Endometrial microvascular endothelial cells (primary cell): ENCODE data around the gene PTPRK. TPM values are rescaled to one million over a fixed set of nuclear protein-coding genes. Genes with fewer than 3 reads are reported as not detected.

Experiments
- in situ Hi-C: cut with HindIII; loops from 2 replicates; pipeline ENCODE4 v1.10.0; 2017; ENCODE audit warnings: low sequenced_read_pairs, low pct_unique_long_range_greater_than_20kb; ENCODE audit errors: inconsistent ontology term
- total RNA-seq: library from RNA; depleted of rRNA; stranded (reverse); fragments of >200 nt; gene quantifications from one replicate; pipeline ENCODE4 v1.2.3, GENCODE V29; 2015; ENCODE audit errors: inconsistent ontology term

PTPRK gene
- total RNA-seq, 1 donor from 2014 or later, result 60.4 TPM

GRCh38 chr6:128413291-128413690, 107.1 kb downstream of the PTPRK start:
- in situ Hi-C loops, result no loop called here

DNA sequence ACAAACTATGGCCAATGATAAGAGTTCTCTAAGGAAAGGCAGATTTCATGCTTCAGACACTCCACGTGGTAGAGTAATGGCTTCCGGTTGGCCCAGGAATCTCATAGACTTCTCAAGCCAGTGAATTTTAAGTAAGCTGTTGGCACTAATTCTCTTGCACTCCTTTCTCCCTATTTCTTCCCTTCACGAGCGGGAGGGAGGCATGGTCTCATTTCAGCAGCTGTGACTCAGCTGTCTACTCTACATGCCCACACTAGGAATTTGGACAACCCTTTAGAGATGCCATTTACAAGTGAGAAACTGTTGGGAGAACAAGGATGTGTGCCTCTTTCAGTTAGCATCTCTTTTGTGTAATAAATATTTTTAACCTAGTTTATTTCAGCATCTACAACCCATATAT, 107.7 kb downstream of the PTPRK start:
- in situ Hi-C loops, result no loop called here

GRCh38 chr6:128410584-128410983, 109.8 kb downstream of the PTPRK start:
- in situ Hi-C loops, result no loop called here

- in situ Hi-C loops, result no loop called here
Measured at GRCh38 chr6:128409003-128409402, 111.4 kb downstream of the PTPRK start.

GRCh38 chr6:128406453-128406852, 113.9 kb downstream of the PTPRK start:
- in situ Hi-C loops, result no loop called here

- in situ Hi-C loops, result no loop called here
Measured at GRCh38 chr6:128403618-128404444, 116.6 kb downstream of the PTPRK start.

- in situ Hi-C loops, result no loop called here
Measured at GRCh38 chr6:128400875-128401274, 119.5 kb downstream of the PTPRK start.

- in situ Hi-C loops, result no loop called here
Measured at GRCh38 chr6:128397996-128398395, 122.4 kb downstream of the PTPRK start.

DNA sequence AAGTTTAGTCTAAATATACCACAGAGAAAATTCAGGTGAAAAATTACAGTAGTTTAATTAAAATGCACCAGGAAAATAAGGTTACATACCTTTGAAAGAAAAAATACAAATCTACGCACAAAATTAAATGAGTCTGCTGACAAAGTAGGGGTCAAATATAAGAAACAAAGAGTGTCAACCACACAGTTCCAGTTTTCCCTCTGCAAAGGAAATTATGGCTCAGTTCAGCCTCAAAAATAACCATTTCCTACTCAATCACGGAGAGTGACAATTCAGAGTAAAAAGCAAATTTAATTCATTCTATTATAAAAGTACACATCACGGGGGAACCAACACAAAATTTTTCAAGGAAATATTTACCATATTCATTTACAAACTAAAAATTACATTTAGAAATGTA, 124.8 kb downstream of the PTPRK start:
- in situ Hi-C loops, result no loop called here

DNA sequence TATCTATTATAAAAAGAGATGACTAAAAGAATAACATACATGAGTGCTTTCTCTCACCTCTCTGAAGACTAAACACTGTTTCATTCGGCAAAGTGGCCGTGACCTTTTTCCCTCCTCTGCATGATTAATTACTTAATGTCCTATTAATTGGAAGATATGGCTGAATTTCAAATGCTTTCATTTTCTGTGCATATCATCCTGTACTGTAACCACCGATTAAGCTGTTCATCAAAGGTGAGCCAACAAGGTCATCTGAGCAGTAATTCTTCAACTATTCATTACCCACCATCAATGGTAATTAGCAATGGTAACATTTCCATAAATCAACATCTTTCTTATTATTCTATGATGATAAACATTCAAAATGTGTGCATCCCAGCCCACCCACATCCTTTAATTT, 125.2 kb downstream of the PTPRK start:
- in situ Hi-C loops, result no loop called here

GRCh38 chr6:128394167-128394566, 126.2 kb downstream of the PTPRK start:
- in situ Hi-C loops, result no loop called here

- in situ Hi-C loops, result no loop called here
Measured at GRCh38 chr6:128389820-128390534, 130.4 kb downstream of the PTPRK start.

DNA sequence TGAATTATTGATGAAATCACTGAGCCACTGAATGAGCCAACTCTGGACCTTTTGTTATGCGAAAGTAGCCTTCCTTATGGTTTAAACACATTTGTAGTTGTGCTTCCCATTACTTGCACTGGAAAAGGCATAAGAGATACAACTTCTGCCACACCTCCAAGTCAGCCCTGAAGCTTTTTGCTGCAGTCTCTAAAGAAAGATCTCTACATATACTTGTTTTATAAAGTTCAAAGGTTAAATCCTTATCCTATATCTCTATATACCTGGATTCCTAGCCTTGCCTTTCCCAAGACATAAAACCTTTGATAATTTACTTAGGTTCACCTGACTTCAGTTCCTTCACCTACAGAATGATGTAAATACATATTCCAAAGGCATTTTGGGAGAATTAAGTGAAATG, 132.0 kb downstream of the PTPRK start:
- in situ Hi-C loops, result no loop called here

DNA sequence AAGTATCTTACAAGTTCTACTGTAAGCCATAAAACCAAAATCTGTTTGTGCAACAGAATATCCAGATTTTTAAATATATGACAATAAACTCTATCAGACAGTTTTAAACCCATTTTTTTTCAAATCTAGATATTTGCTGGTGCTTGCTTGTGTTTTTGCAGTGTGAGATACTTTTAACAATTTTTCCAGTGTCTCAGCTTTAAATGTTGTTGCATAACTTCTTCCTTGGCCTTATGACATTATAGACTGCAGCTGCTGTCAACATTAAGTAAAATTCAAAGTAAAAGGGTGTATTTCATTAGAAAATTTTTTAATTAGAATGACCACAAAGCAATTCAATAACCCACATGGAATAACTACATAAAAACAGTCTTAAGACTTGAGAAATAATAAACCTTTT, 139.5 kb downstream of the PTPRK start:
- in situ Hi-C loops, result no loop called here

DNA sequence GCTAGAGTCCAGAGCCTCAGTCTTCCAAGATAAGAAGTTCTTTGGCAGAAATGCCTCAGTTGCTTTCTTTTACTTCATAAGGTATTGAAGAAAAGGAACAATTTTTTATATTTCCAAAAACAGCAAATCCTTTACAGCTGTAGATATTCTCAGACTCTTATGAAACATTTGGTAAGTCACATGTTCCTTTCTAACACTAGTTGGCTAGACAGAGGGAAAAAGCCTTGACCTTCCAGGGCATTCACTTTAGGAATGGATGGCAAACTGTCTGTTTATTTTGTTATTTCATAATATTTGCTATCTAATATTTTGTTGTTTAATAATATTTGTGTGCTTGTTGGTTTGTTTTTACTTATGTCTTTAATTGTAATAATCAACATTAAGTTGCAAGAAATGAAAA, 140.8 kb downstream of the PTPRK start:
- in situ Hi-C loops, result no loop called here

- in situ Hi-C loops, result no loop called here
Measured at GRCh38 chr6:128376952-128377503, 143.4 kb downstream of the PTPRK start.

DNA sequence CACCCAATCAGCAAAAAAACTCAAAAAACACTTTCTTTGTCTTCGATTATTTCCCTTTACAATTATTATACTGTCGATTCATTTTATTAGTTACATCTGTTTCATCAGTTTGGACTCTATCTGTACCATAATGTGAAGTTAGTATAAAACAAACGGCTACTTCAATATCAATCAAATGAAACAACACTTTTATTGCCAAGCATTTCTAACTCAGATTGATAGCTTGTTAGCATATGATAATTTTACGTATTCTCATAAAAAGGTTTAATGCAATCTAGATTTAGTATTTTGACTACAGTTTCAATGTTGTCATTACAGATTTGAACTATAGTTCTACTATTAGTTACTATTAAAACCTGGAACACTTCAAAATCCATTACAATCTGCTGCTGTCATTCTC, 149.3 kb downstream of the PTPRK start:
- in situ Hi-C loops, result no loop called here

DNA sequence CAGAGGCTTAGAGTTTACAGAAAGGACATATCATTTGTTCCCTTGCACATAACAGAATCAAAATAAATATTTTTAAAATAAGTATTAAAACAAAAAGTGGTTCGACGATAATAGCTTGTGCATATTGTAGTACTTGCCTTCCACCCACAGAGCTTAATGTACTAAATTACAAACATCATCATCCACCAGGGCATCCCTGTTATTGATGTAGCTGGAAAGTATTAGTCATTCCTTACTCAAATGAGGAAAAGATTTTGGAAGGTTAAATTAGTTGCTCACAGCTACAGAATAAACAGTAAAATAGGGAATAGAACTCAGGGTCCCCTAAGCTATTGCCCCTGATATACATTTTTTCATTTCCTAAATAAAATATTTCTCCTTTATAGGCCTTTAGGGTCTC, 150.3 kb downstream of the PTPRK start:
- in situ Hi-C loops, result no loop called here

- in situ Hi-C loops, result no loop called here
Measured at GRCh38 chr6:128368213-128368944, 152.0 kb downstream of the PTPRK start.
